NCI-H526 treated with DMSO at 0.1 percent for 48 hours (cell line): ENCODE measurements around the gene SLC6A11.
A peak's percentile ranks its signal among the peaks of the same experiment; 100 is the strongest.

Experiments used
- DNase-seq: peaks from one replicate; lab custom pipeline; 2025; lab: John Stamatoyannopoulos, UW

SLC6A11 gene

GRCh38 chr3:10954740-10955139 is 138.7 kb downstream of the SLC6A11 start:
- no peak for DNase-seq

- DNase-seq: no peak
Observed at GRCh38 chr3:10955711-10956453, 139.9 kb downstream of the SLC6A11 start.

DNA sequence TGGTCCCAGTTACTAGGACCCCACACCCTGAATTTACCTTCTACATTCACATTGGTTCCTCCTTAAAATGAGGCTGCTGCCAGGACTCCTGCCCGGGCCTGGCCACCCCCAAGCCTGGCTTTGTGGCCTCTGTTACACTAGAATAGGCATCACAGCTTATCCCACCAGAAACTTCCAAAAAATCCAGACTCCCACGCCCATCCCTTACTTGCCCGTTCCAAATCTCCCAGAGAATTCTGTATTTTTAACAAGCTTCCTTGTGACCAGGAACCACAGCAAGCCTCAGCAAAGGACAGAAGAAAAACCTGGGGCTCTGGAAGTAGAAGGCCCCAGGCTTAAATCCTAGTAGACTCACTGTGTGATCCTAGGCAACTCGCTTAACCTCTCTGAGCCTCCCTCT is 140.5 kb downstream of the SLC6A11 start:
- no peak for DNase-seq

DNA sequence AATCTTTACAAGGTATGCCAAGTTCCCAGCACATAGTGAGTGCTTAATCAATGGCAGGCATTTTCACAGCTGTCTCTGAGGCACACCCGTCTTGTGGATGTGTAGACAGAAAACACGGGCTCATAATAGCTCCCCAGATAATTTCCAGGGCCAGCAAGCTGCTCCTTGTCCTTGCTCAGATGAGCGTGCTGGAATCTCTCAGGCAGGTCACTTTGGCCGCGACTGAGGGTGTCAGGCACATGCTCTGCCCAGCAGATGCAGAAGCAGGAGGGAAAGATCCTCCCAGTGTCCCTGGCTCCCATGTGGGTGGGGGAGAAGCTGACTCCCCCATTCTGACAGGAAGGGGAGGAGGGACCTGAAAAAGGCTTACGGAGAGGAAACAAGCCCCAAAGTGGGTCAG is 141.0 kb downstream of the SLC6A11 start:
- DNase-seq: no peak

GRCh38 chr3:10957976-10958749 is 142.1 kb downstream of the SLC6A11 start:
- DNase-seq: no peak

GRCh38 chr3:10960255-10960654 is 144.2 kb downstream of the SLC6A11 start:
- DNase-seq: no peak

DNA sequence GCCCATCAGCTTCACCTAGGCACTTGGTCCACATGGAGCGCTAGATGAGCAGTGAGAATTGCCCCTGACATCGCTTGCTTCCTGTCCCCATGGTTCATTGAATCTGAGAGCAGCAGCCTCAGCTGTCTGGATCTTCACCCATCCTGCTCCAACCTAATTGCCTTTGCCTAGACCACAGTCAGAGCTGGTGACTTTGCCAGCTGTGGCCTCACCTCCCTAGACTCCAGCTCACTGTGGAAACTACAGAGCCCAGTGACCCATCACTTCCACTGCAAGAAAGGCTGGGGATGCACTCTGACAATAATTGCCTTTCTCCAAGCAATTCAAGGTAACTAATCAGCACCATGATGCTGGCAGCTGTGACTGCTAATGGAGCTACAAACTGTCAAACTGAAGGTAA is 145.9 kb downstream of the SLC6A11 start:
- no peak for DNase-seq

DNA sequence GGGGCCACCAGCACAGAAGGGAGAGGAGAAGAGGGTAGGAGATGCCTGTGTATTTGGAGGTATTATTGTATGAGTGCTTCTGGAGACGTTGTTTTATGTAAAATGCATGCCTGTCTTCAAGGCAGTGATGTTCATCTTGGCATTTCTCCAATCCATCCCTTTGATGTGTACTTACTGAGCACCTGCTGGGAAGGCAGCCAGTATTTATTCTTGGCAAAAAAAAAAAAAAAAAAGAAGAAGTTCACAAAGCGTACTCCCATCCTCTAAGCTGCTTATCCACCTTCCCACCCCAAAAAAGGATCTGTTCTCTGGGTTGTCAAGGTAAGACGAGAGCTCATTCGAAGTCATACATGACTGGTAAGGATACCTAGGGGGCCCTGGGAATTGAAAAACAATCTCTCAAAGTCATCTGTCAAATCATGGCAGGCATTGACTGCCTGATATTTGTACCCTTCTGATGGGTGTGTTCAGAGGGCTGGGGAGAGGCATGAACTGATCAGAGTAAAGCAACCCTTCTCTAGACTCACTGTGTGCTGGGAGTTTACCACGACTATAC is 146.5 kb downstream of the SLC6A11 start:
- no peak for DNase-seq

GRCh38 chr3:10964537-10965167 is 148.6 kb downstream of the SLC6A11 start:
- DNase-seq: no peak

DNA sequence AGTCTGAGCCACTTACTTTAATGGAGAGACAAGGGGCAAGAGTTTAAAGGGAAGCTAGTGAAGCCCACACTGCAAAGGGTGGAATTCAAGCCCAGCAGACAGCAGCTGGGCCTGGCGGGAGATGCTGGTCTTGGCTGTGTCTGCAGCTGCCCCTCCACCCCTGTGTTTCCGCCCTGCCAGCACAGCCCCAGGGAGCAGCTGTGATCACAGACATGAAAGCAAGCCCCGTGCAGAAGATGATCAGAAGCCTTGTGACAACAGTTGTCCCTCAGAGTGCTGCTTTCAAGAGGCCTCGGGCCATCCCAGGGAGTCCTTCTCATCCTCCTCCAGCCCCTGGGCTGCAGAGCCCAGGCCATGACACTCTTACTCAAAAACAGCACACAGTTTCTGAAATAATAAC is 152.4 kb downstream of the SLC6A11 start:
- DNase-seq: no peak

DNA sequence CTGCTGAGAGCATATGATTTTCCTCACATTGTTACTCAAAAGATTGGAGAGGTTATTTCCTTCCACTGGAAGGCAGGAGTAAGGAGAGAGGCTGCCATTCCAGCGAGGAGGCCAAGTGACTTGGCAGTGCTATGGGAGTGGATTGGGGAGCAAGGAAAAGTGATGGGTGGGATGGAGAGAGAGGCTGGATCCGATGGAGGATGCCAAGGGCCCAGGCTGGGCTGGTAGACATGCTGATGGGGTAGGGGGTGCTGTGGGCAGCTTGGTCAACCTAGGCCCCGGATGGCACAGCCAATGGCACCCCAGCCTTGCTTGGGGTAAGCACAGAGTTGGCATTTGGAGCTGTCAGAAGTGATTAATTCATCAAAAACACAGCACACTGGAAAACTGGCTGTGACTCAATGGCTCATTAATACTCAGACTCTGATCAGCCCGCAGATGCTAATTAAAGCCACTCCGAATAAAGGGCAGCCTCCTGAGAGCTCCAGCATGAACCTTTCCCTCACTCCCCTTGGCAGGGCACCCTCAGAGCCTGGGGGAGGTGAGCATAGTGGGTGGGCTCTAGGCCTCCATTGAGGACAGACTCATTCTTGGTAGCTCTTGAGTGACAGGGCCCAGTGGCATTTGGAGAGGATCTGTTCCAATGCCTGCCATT is 154.4 kb downstream of the SLC6A11 start:
- DNase-seq: no peak

- no peak for DNase-seq
Observed at GRCh38 chr3:10972072-10972782, 156.2 kb downstream of the SLC6A11 start.

DNA sequence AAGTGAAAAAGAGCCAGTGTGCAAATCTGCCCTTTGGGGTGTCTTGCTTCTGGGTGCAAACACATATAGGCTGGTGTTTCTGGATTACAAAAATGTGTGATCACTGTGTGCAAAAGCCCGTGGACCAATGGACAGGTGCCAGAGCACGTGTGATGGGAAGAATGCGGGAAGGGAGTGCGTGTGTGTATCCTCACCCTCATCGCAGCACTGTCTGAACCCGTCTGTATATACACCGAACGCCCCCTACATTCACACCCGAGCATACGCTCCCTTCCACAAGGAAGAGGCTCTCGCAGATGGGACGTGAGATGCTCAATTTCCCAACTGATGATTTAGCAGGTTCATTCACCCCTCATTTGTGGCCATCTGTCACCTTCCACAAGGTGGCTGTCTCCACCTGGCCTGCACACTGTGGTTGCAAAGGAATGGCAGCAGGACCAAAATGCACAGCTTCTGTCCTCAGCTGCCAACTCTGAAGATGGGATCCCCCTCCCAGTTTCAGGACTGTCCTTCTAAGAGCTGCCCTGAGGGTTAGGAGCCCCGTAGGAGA is 157.1 kb downstream of the SLC6A11 start:
- no peak for DNase-seq

DNA sequence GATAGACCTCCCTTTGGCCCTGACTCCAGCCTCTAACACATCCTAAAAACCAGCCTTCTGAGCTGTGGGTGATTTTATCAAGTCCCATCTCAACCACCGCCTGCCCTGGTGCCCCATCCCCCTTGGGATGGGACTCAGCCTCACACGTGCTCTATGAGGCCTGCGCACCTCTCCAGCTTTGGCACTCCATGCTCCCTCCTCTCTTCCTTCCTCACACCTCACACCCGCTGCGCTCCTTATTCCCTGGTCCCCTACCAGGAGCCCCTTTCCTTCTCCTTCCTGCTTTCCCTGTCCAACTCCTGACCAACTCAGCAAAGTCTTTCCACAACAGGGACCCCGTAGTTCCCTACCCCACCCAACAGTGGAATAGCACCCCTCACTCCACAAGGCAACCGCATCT is 158.1 kb downstream of the SLC6A11 start:
- no peak for DNase-seq

GRCh38 chr3:10974746-10975375 is 158.8 kb downstream of the SLC6A11 start:
- no peak for DNase-seq

- DNase-seq: no peak
Observed at GRCh38 chr3:10975695-10976234, 159.7 kb downstream of the SLC6A11 start.

DNA sequence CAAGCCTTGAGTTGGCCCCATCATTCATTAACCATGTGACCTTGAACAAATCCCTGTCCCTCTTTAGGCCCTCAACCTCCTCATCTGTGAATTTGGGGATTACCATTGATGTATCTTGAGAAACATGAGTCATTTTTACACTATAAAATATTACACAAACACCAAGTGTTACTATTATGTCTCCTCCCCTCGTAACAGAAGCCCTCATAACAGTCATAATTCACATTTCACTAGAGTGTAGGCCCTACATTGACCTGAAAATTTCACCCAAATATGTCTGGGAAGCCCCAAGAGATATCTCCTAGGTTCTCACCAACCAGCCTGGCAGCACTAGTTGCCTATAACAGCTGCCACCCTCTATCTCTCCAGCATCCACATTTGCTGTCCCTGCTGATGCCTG is 160.7 kb downstream of the SLC6A11 start:
- DNase-seq: no peak

DNA sequence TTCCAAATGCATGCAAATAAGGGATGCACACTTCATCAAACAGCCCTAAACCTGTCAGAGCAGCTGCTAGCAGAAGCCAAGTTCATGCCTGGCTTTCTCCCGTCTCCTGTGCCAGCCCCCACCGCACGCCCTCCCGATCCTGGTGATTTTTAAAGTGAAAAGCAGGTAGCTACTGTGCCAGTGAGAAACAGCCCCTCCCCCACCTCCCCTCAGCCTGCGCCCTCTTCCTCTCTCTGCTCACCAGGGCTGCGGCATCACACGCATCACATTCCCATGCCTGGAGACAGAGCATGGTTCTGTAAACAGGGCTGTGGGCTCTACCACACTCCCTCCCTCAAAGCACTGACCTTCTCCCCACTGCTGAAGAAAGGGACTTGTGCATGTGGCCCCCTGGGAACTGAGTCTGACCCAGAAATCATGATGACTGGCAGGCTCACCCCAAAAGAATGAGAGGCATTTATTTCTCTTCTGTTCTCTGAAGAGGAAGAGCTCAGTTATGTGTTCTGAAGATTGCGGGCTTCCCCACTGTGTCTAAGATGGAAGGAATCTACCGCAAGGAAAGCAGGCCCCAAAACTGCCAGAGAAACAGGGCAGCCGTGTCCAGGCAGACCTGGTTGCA is 162.0 kb downstream of the SLC6A11 start:
- peak; percentile 61 for DNase-seq

- no peak for DNase-seq
Observed at GRCh38 chr3:10978956-10979355, 162.9 kb downstream of the SLC6A11 start.

DNA sequence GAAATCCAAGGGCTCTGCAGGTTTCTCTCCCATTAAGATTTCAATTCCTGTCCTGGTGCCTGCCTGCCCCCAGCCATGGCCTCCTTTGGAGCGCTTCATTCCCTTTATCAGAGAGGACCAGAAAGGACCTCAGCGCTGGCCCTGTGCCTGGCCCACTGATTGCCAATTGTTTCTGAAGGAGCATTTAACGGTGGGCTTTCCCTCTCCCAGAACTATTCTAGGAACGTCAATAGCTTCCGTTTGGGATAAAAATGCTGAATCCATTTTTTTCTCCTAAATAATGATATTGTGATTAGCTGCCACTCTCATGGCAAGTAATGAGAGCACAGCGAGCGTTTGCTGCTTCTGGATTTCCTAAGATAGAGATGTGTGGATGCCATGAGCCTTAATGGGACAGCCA is 164.3 kb downstream of the SLC6A11 start:
- no peak for DNase-seq
